NCI-H526 treated with DMSO at 0.1 percent for 48 hours (cell line): Measurements from ENCODE around the gene OR2T8.

Experiments used
- DNase-seq: peaks from one replicate; lab custom pipeline; 2025; lab: John Stamatoyannopoulos, UW

OR2T8 gene

GRCh38 chr1:247961791-247962190, 41.7 kb downstream of the OR2T8 start:
- no peak for DNase-seq

GRCh38 chr1:247962911-247963588, 43.0 kb downstream of the OR2T8 start:
- no peak for DNase-seq

DNA sequence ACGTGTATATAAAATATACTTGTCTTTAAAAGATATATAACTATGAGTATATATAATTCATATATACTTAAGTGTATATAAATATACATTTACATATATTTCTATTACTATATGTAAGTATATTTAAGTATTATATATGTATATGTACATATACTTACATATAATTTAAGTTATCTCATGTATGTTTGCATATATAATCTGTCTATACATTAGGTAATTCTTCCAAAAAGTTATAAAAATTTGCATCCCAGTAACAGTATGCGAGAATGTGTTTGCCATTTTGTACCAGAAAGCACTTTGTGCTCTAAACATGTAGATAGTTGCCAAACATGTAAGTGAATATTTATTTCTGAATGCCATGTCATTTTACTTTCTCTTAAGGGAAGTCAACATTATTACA, 44.9 kb downstream of the OR2T8 start, which contains the start of gene OR2AK2:
Gene OR2AK2 (plus strand): TSS at position 301 of the 400 bp plus-strand sequence. CDS start 144 bp downstream, outside the sequence.
- DNase-seq: no peak

- DNase-seq: no peak
Observed at GRCh38 chr1:247966532-247967204, 46.6 kb downstream of the OR2T8 start.
